CD14-positive monocyte (primary cell): ENCODE data around the gene TIMMDC1. TPM values are rescaled to one million over a fixed set of nuclear protein-coding genes. Genes with fewer than 3 reads are reported as not detected.
A peak's percentile ranks its signal among the peaks of the same experiment; 100 is the strongest.

Experiments
- DNase-seq, 3 donors: peaks; one replicate each; pipeline ENCODE4 v3.0.0-alpha.2; 2011 to 2022
- H2AFZ ChIP-seq: 2 replicates; pipeline ENCODE4 v1.6.0; 2012; ENCODE audit warnings: mild to moderate bottlenecking, low read depth, low read length, inconsistent platforms; ENCODE audit not compliant: insufficient read depth, poor library complexity, severe bottlenecking
- H3K27ac ChIP-seq, 2 donors: 1 replicate in 1 of 2; 2 replicates in 1 of 2; pipeline ENCODE4 v1.5.1; 2012 to 2013; ENCODE audit warnings: low read length in 2 of 2, control low read depth in 1 of 2, inconsistent platforms in 1 of 2, low read depth in 1 of 2, mild to moderate bottlenecking in 1 of 2
- H3K27me3 ChIP-seq, 2 donors: one replicate each; pipeline versions ENCODE4 v1.6.0 to v1.6.1; 2011 to 2013; ENCODE audit warnings: low read length in 2 of 2; ENCODE audit not compliant: control insufficient read depth in 2 of 2, insufficient read depth in 2 of 2
- H3K36me3 ChIP-seq, 2 donors: replicated peaks in 1 of 2; 1 replicate in 1 of 2; 2 replicates in 1 of 2; pipeline versions ENCODE4 v1.5.1 to v1.6.1; 2012 to 2013; ENCODE audit warnings: low read length in 2 of 2, control low read depth in 1 of 2, inconsistent platforms in 1 of 2, mild to moderate bottlenecking in 1 of 2; ENCODE audit not compliant: insufficient read depth in 2 of 2, control insufficient read depth in 1 of 2
- H3K4me1 ChIP-seq, 2 donors: 1 replicate in 1 of 2; 2 replicates in 1 of 2; pipeline versions ENCODE4 v1.5.1 to v1.6.1; 2012 to 2013; ENCODE audit warnings: low read length in 2 of 2, control low read depth in 1 of 2, inconsistent platforms in 1 of 2, mild to moderate bottlenecking in 1 of 2, moderate library complexity in 1 of 2; ENCODE audit not compliant: insufficient read depth in 2 of 2, control insufficient read depth in 1 of 2
- H3K4me2 ChIP-seq: replicated peaks from 2 replicates; pipeline ENCODE3; 2012; ENCODE audit warnings: low read length, moderate library complexity, mild to moderate bottlenecking; ENCODE audit not compliant: poor library complexity, severe bottlenecking; ENCODE audit errors: extremely low read depth
- H3K4me3 ChIP-seq, 3 experiments: fragments of 200-600 bp in 1 of 3; sonication (generic) in 1 of 3; replicated peaks in 1 of 3; 1 replicate in 2 of 3; 2 replicates in 1 of 3; pipeline ENCODE4 v1.5.1; 2011 to 2013; ENCODE audit warnings: low read length in 3 of 3, mild to moderate bottlenecking in 3 of 3, control low read depth in 2 of 3, low read depth in 2 of 3, inconsistent platforms in 1 of 3, moderate library complexity in 1 of 3
- H3K79me2 ChIP-seq: 2 replicates; pipeline ENCODE4 v1.6.0; 2012; ENCODE audit warnings: mild to moderate bottlenecking, control low read depth, inconsistent platforms, low read length, moderate library complexity; ENCODE audit not compliant: insufficient read depth
- H3K9ac ChIP-seq: 2 replicates; pipeline ENCODE4 v1.6.0; 2017; ENCODE audit warnings: low read length, mild to moderate bottlenecking; ENCODE audit not compliant: insufficient read depth, poor library complexity, severe bottlenecking
- H3K9me3 ChIP-seq, 2 donors: replicated peaks in 1 of 2; 1 replicate in 1 of 2; 2 replicates in 1 of 2; pipeline versions ENCODE4 v1.5.1 to v1.6.1; 2012 to 2013; ENCODE audit warnings: low read length in 2 of 2, control low read depth in 1 of 2; ENCODE audit not compliant: control insufficient read depth in 1 of 2, insufficient read depth in 1 of 2
- H4K20me1 ChIP-seq: 2 replicates; pipeline ENCODE4 v1.6.0; 2012; ENCODE audit warnings: mild to moderate bottlenecking, low read length, control low read depth, moderate library complexity; ENCODE audit not compliant: insufficient read depth
- H3K27ac Mint-ChIP-seq, 7 donors: one replicate each; pipeline ENCODE4 v1.8.0; 2020; ENCODE audit warnings: mild to moderate bottlenecking in 7 of 7, mixed read lengths in 7 of 7, moderate library complexity in 6 of 7, inconsistent platforms in 2 of 7
- H3K27me3 Mint-ChIP-seq, 3 donors: one replicate each; pipeline ENCODE4 v1.8.0; 2021 to 2022; ENCODE audit warnings: low read depth in 3 of 3, mild to moderate bottlenecking in 3 of 3, mixed read lengths in 3 of 3, moderate library complexity in 3 of 3, inconsistent platforms in 1 of 3
- H3K36me3 Mint-ChIP-seq, 2 donors: one replicate each; pipeline ENCODE4 v1.8.0; 2020; ENCODE audit warnings: mixed read lengths in 2 of 2, inconsistent platforms in 1 of 2, mild to moderate bottlenecking in 1 of 2
- H3K4me1 Mint-ChIP-seq: one replicate; pipeline ENCODE4 v1.8.0; 2020; ENCODE audit warnings: mild to moderate bottlenecking, mixed read lengths
- H3K4me3 Mint-ChIP-seq, 2 donors: one replicate each; pipeline ENCODE4 v1.8.0; 2020; ENCODE audit warnings: mild to moderate bottlenecking in 2 of 2, mixed read lengths in 2 of 2, moderate library complexity in 1 of 2
- H3K9me3 Mint-ChIP-seq, 7 donors: one replicate each; pipeline ENCODE4 v1.8.0; 2020 to 2022; ENCODE audit warnings: mixed read lengths in 7 of 7, mild to moderate bottlenecking in 6 of 7, moderate library complexity in 6 of 7, inconsistent platforms in 2 of 7
- WGBS: methylation state at CpG from one replicate; pipeline ENCODE4 v1.1.5; 2013; ENCODE audit warnings: missing lambda C conversion rate; ENCODE audit not compliant: insufficient coverage; 5-methylcytosine and 5-hydroxymethylcytosine counted together
- intact Hi-C, 2 donors: fragments of 100-400 bp; cut with micrococcal nuclease; formaldehyde crosslinking; loops; one replicate each; pipeline versions ENCODE4 v1.15.0 to v1.15.1; 2023
- polyA plus RNA-seq, 3 donors: library from polyadenylated mRNA; depleted of rRNA in 1 of 3; unstranded in 2 of 3; stranded (reverse) in 1 of 3; fragments of 300-500 nt in 2 of 3; fragments of >200 nt in 1 of 3; fragmentation: Illumina TruSeq in 2 of 3; gene quantifications; 1 replicate in 2 of 3; 2 replicates in 1 of 3; pipeline ENCODE4 v1.2.3, GENCODE V29; 2012 to 2021
- TF ChIP-seq, protein P1 (sequence below): fragments of 200-600 bp; IDR thresholded peaks from one replicate; pipeline ENCODE4 v1.8.0; 2022; ENCODE audit warnings: antibody characterized with exemption, mild to moderate bottlenecking

Gene TIMMDC1
- polyA plus RNA-seq, 3 donors = 34.1 to 81.1 (median 78.2) TPM

DNA sequence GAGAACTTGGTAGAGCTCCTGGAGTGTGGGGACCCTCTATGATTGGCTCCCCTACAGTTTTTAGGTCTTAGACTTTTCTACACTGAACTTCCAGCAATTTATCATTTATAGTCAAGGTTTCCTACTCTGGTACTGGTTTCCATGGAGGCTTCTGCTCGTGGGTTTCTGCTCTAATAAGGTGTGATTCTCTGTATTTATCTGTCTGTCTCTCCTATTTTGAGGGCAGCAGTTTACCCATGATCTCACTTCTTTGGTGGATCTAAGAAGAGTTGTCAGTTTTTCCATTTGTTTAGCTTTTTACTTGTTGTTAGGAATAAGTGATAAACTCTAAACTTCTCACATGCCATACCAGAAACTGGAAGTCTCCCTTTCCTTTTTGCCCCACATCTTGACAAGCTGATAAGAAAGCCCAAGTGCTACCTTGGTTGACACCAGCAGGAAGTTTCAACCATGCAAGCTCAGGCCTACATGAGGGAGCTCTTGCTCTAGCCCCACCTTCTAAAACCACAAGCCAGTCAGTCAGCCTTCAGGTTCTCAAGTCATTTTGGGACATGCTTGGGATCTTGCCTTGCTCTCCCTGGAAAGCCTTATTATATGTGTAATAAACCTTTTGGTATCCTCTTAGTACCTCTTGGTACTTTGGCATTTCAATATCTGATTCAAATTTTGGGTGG, 10.0 kb downstream of the TIMMDC1 start:
- H3K4me2 ChIP-seq = no peak overlapping the region

DNA sequence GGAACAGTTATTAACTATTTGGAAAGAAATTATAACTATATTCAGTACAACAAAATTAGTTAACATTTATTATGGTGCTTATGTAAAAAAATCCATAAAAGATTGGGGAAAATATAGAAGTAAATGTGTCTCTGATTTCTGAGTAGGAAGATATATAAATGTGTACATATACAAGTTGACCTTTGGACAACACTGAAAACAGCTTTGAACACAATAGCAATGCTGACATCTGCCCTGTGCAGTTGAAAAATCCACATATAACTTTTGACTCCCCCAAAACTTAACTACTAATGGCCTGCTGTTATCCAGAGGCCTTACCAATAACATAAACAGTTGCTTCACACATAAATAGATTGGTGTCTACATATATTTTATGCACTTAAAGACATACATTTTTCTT, 12.3 kb downstream of the TIMMDC1 start:
- H3K9me3 ChIP-seq = no peaks in the 10 kb centered on the region
- no peak overlapping the region for H3K27ac ChIP-seq
- H3K9ac ChIP-seq = no peak overlapping the region
- no peaks in the 10 kb centered on the region for H3K79me2 ChIP-seq
- no peaks in the 10 kb centered on the region for H3K27me3 Mint-ChIP-seq
- H3K4me1 ChIP-seq = no peaks in the 10 kb centered on the region
- TF ChIP-seq, protein P1, sequence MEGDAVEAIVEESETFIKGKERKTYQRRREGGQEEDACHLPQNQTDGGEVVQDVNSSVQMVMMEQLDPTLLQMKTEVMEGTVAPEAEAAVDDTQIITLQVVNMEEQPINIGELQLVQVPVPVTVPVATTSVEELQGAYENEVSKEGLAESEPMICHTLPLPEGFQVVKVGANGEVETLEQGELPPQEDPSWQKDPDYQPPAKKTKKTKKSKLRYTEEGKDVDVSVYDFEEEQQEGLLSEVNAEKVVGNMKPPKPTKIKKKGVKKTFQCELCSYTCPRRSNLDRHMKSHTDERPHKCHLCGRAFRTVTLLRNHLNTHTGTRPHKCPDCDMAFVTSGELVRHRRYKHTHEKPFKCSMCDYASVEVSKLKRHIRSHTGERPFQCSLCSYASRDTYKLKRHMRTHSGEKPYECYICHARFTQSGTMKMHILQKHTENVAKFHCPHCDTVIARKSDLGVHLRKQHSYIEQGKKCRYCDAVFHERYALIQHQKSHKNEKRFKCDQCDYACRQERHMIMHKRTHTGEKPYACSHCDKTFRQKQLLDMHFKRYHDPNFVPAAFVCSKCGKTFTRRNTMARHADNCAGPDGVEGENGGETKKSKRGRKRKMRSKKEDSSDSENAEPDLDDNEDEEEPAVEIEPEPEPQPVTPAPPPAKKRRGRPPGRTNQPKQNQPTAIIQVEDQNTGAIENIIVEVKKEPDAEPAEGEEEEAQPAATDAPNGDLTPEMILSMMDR = no peak
- H3K27me3 ChIP-seq = no peaks in the 10 kb centered on the region
- H3K4me3 ChIP-seq = no peak overlapping the region
- H3K36me3 ChIP-seq = peaks cover 57 to 94% of the 10 kb centered on the region in 2 donors
- H4K20me1 ChIP-seq = no peaks in the 10 kb centered on the region
- peaks cover 74 to 93% of the 10 kb centered on the region in 2 donors for H3K36me3 Mint-ChIP-seq
- DNase-seq = no peak
- peak overlapping the region in 1 of 7 donors; percentile 43 for H3K27ac Mint-ChIP-seq
- peaks cover 7% of the 10 kb centered on the region for H3K4me1 Mint-ChIP-seq
- H3K9me3 Mint-ChIP-seq = no peaks in the 10 kb centered on the region
- H3K4me2 ChIP-seq = no peak overlapping the region
- H2AFZ ChIP-seq = no peak overlapping the region
- no peak overlapping the region for H3K4me3 Mint-ChIP-seq
- intact Hi-C loops = no loop called here

More for the DNA sequence above, 10.0 kb downstream of the TIMMDC1 start:
- H3K36me3 Mint-ChIP-seq = peaks cover 73 to 86% of the 10 kb centered on the region in 2 donors
- no peak overlapping the region for H3K4me3 Mint-ChIP-seq
- TF ChIP-seq, protein P1 = no peak
- no peak for DNase-seq
- H3K36me3 ChIP-seq = peaks cover 47 to 94% of the 10 kb centered on the region in 2 donors
- intact Hi-C loops = loop anchor here in 1 of 2 donors (5.0 kb wide), 1 partner anchor 34 kb away; no protein-coding TSS in a partner anchor
- H3K27ac ChIP-seq = no peak overlapping the region
- H3K9me3 Mint-ChIP-seq = no peaks in the 10 kb centered on the region
- H2AFZ ChIP-seq = no peak overlapping the region
- no peaks in the 10 kb centered on the region for H3K79me2 ChIP-seq
- peak overlapping the region in 2 of 7 donors; percentile 8 to 58 for H3K27ac Mint-ChIP-seq
- no peaks in the 10 kb centered on the region for H3K4me1 ChIP-seq
- no peak overlapping the region for H3K9ac ChIP-seq
- no CpG with 5 or more reads among the region's 1 CpG for WGBS
- no peaks in the 10 kb centered on the region for H3K27me3 ChIP-seq
- H3K9me3 ChIP-seq = no peaks in the 10 kb centered on the region
- H4K20me1 ChIP-seq = no peaks in the 10 kb centered on the region
- H3K4me3 ChIP-seq = no peak overlapping the region
- H3K4me1 Mint-ChIP-seq = peaks cover 9% of the 10 kb centered on the region
- H3K27me3 Mint-ChIP-seq = no peaks in the 10 kb centered on the region
